ENCODE results near the gene PABPC1L2A.

DNA sequence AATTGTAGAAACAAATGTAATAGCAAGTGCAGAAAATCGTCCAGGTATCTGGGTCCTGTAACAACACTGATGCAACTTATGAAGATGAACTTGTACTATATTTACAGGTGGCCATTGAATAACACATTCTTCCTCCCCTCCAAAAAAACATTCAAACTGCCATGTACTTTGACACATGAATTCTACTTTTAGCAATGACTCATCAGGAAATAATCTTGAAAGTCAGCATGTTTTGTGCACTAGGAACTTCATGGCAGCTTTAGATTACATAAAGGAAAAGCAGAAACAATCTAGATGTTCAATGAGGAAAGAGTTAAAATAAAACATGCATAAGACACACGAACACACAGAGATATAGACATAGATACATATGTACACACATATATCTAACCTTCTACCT lies 2.5 kb downstream of the PABPC1L2A start:
- no peak for TF ChIP-seq TAF1 (IDR thresholded peaks at IDR 0.05; ENCODE audit: low read depth, low read length)
- no peak for TF ChIP-seq POLR2A (IDR thresholded peaks at IDR 0.05; ENCODE audit: low read depth, low read length)
- no peak for TF ChIP-seq SPI1 (IDR thresholded peaks at IDR 0.05; ENCODE audit: low read depth, low read length)
- no peak for TF ChIP-seq POU2F2 (IDR thresholded peaks at IDR 0.05; ENCODE audit: low read depth, low read length)
- no peak for TF ChIP-seq POLR2AphosphoS5 (IDR thresholded peaks at IDR 0.05; ENCODE audit: low read depth, low read length)
- no peak for TF ChIP-seq PAX5 (IDR thresholded peaks at IDR 0.05; ENCODE audit: insufficient read depth, low read length, severe bottlenecking)
